Epithelial cell of proximal tubule (primary cell): Measurements from ENCODE around the gene ERBB2. TPM values are rescaled to one million over a fixed set of nuclear protein-coding genes. Genes with fewer than 3 reads are reported as not detected.
"Not testable (repeated sequence)": the region's sequence is repeated elsewhere in the genome, so short reads cannot be mapped to it uniquely, and the experiment has no call there.

ENCODE experiments used
- DNase-seq: peaks from one replicate; pipeline ENCODE4 v3.0.0-alpha.2; 2011; ENCODE audit warnings: low read depth
- H3K4me3 ChIP-seq: 2 replicates; pipeline ENCODE4 v1.5.1; 2011; ENCODE audit warnings: low read depth, mild to moderate bottlenecking, low read length
- total RNA-seq: library from RNA; depleted of rRNA; stranded (reverse); fragments of >200 nt; gene quantifications from 2 replicates; pipeline ENCODE4 v1.2.3, GENCODE V29; 2015
- TF ChIP-seq, protein P1 (sequence below): conservative IDR thresholded peaks from 2 replicates; pipeline ENCODE4 v1.5.1; 2012; ENCODE audit warnings: low read depth, mild to moderate bottlenecking, low read length

Gene ERBB2
- total RNA-seq, 1 donor from 2014 or later, result 53.3 TPM

DNA sequence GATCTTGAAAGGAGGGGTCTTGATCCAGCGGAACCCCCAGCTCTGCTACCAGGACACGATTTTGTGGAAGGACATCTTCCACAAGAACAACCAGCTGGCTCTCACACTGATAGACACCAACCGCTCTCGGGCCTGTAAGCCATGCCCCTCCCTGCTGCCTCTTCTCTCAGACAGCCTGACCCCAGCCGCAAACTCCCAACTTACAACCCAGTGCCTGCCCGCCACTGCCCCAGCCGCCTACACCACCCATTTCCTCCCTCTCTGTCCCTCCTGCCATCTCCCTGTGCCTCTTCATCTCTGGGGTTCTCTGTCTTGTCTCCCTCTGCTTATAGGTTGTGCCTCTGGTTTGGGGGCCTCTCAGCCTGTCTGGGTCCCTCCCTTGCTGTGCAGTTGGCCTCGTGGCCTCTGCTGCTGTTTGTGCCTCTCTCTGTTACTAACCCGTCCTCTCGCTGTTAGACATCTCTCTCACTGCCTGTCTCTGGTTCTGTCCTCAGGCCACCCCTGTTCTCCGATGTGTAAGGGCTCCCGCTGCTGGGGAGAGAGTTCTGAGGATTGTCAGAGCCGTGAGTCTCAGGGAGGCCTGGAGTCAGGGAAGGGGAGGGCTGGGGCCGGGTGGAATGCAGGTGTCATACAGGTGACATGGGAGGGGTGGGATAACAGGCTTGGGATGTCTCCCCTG lies 9.6 kb downstream of the ERBB2 start:
- TF ChIP-seq, protein P1, sequence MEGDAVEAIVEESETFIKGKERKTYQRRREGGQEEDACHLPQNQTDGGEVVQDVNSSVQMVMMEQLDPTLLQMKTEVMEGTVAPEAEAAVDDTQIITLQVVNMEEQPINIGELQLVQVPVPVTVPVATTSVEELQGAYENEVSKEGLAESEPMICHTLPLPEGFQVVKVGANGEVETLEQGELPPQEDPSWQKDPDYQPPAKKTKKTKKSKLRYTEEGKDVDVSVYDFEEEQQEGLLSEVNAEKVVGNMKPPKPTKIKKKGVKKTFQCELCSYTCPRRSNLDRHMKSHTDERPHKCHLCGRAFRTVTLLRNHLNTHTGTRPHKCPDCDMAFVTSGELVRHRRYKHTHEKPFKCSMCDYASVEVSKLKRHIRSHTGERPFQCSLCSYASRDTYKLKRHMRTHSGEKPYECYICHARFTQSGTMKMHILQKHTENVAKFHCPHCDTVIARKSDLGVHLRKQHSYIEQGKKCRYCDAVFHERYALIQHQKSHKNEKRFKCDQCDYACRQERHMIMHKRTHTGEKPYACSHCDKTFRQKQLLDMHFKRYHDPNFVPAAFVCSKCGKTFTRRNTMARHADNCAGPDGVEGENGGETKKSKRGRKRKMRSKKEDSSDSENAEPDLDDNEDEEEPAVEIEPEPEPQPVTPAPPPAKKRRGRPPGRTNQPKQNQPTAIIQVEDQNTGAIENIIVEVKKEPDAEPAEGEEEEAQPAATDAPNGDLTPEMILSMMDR, result no peak
- H3K4me3 ChIP-seq, result no peak overlapping the region
- no peak for DNase-seq

GRCh38 chr17:39709998-39710964 lies 10.4 kb downstream of the ERBB2 start:
- DNase-seq, result no peak
- H3K4me3 ChIP-seq, result no peak overlapping the region
- TF ChIP-seq, protein P1, result no peak

GRCh38 chr17:39711071-39711470 lies 11.2 kb downstream of the ERBB2 start:
- DNase-seq, H3K4me3 ChIP-seq: not testable (repeated sequence)

DNA sequence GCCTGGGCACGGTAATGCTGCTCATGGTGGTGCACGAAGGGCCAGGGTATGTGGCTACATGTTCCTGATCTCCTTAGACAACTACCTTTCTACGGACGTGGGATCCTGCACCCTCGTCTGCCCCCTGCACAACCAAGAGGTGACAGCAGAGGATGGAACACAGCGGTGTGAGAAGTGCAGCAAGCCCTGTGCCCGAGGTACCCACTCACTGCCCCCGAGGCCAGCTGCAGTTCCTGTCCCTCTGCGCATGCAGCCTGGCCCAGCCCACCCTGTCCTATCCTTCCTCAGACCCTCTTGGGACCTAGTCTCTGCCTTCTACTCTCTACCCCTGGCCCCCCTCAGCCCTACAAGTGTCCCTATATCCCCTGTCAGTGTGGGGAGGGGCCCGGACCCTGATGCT lies 12.0 kb downstream of the ERBB2 start:
- no peak for DNase-seq
- H3K4me3 ChIP-seq, result no peak overlapping the region
- TF ChIP-seq, protein P1, result no peak

DNA sequence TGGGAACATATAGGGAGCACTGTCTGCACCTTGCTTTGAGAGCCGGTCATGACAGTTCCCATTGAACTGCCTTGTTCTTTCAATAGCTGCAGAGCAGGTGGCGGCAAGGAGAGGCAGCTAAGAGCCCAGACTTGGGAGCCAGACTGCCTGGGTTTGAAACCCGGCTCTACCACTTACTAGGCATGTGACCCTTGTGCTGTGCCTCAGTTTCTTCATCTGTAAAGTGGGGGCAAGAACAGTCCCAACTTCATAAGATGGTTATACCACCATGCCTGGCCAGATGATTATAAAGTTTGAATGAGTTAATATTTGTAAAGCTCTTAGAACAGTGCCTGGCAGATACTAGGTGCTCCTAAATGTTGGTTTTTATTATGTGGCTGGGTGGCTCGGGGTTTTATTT lies 14.4 kb downstream of the ERBB2 start:
- TF ChIP-seq, protein P1, result no peak
- H3K4me3 ChIP-seq, result no peak overlapping the region
- no peak for DNase-seq

DNA sequence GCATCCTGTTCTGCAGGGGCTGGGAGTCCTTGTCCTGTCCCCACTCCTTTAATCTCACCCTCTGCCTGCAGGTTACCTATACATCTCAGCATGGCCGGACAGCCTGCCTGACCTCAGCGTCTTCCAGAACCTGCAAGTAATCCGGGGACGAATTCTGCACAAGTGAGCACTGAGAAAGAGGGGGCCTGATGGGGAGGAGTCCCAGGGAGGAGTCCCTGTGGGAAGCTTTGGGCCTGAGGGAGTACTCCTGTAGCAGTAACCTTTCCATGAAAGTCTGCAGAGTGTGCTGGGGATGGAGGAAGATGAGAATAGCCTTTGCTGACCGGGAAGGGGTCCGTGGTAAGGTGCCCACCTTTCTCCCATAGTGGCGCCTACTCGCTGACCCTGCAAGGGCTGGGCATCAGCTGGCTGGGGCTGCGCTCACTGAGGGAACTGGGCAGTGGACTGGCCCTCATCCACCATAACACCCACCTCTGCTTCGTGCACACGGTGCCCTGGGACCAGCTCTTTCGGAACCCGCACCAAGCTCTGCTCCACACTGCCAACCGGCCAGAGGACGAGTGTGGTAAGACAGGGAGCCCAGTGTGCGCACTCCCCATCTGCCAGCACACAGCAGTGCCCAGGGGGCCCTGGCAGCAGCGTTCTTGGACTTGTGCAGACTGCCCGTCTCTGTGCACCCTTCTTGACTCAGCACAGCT lies 15.7 kb downstream of the ERBB2 start:
- TF ChIP-seq, protein P1, result no peak
- H3K4me3 ChIP-seq, result no peak overlapping the region
- no peak for DNase-seq
